Stimulated activated CD8-positive, alpha-beta memory T cell treated with anti-CD3 and anti-CD28 coated beads, Interleukin-15, amount 100 ng/mL, for 48 hours (primary cell): ENCODE measurements around the gene PRUNE2.

Experiments used
- DNase-seq, 2 donors: peaks; one replicate each; pipeline ENCODE4 v3.0.0-alpha.2; 2020; ENCODE audit warnings: low read depth in 2 of 2

The PRUNE2 gene

DNA sequence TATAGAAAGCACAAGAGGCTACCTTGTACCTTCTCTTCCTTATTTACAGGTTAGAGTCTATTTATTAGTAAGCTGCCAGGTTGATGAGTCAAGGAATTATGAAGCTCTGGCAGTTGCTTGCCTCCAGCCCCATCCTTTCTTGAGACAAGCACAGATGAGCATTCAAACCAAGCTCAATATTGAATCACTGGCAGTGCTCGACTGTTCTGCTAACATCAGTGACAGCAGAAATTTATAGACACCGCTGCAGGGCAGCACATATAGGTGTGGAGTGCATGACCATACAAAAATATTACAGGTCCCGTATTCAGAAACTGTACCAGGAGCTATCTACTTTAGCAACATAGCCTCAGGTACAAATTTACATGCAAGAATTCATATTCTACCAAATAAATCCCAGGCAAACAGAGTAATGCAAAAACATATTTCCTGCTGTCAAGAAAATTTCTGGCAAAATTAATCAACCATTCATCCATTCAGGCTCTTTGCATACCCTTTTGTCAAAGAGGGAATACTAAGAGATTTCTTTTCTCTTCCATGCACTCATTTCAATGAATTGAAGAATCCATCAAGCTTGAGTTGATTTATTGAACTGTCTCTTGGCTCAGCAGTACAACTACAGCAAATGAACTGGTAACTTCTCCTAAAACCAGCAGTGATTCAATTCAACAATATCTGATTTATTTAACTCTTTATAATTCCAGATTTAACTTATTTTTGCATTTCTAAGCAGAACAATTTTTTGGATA lies 168.6 kb downstream of the PRUNE2 start:
- no peak for DNase-seq

DNA sequence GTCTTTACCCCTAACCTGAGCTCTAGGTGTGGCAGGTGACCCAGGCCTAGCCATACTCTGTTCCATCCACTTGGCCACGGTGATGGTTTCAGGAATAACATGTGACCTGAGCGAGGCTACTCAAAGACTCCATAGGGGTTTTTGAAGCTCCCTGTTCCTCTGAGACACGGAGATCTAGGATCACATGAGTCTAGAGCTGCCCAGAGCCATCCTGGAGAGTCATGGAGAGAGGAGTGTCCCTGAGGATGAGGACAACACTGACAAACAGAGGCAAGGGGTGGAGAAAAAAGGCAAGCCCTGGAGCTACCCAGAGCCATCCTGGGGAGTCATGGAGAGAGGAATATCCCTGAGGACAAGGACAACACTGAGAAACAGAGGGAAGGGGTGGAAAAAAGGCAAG lies 171.2 kb downstream of the PRUNE2 start:
- DNase-seq = no peak

DNA sequence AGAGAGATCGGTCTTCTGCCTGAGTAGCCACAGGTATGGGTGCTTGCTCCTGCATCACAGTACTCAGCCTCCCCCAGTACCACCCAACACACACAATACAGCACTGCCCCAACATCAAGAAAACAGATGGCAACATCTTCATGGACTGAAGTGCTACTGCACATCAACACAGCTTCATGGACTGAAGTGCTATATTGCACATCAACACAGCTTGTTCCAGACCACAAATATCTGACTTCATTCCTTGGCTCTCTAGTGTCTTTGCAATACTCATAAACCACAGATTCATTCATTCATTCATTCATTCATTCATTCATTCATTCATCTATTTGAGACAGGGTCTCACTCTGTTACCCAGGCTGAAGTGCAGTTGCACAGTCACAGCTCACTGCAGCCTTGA lies 172.8 kb downstream of the PRUNE2 start:
- DNase-seq = no peak

DNA sequence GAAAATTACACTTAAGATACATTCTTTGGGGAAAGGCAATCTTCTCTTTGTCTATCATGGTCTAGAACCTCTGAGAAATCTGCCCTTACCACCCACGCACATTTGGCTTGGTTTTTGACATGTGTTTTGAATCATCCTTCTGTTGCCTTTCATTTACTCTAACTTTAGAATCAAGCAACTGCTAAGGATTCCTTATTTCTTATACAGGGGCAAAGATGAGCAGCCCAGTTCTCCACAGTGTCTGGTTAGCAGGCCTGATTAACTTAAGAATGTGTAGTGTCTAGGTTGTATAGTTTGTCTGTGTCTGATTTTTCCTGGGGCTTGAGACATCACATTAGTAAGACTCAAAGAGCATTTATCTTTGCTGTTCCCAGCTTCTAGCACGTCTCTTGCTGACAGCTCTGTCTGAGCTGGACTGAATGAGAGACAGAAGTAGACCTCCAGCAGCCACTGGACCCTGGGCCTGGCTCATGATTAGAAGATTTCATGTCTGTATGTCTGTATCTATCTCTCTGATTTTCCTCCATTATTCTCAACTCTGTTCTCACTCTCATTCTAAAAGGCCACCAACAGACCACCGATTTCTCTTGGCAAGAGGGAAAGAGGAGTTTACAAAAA lies 173.5 kb downstream of the PRUNE2 start:
- DNase-seq = no peak

DNA sequence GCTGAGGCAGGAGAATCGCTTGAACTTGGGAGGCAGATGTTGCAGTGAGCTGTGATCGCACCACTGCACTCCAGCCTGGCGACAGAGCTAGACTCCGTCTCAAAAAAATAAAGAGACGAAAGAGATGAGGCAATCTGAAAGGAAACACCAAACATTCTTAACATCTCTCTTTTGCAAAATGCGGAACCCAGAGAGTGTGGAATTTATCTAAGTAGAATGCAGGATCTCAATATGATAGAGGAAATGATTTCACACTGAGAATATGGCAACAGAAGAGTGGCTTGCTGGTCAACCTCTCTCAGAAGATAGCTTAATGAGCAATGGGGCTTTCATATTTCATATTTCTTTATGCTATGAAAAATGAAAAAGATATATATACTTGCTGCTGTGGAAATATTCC lies 175.1 kb downstream of the PRUNE2 start:
- no peak for DNase-seq

DNA sequence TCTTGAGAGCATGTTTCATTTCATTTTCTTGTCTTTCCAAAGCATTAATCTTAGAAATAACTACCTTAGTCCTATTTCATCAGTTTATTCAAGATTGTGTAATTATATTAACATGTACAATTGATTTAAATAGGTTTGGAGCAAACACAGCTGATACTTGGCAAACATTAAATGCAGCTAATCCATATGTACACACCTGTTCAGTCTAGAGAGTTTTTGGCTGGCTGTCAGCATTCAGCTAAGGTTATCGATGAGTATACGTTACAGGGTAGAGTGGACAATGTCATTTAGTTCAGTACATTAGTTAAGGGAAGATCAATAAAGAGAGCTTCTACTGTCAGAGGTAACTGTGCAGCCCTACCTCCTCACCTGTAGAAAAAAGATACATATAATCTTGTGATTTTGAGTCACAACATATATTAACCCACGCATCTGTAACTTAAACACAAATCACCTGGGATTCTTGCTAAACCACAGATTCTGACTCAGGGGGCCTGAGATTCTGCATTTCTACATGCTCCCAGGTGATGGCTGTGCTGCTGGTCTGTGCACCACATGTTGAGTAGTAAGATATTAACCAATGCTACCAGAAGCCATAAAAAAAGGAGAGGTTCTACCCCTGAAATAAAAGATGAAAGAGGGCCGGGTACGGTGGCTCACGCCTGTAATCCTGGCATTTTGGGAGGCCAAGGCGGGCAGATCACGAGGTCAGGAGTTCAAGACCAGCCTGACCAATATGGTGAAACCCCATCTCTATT lies 175.8 kb downstream of the PRUNE2 start:
- DNase-seq = no peak

DNA sequence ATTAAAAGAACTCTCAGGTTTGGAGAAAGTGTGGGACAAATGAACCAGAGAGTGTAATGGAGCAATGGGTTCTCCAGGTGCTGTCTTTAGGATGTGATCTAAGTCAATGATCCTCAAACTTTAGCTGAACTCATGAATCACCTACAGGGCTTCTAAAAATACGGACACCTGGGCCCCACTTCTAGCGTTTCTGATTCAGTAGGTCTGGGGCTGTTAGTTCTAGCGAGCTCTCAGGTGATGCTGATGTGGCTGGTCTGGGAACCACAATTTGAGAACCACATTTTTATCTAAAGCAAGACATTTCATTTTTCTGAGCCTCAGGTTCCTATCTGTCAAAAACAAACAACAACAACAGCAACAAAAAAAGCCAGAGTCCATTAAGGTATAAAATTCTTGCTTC lies 176.8 kb downstream of the PRUNE2 start:
- DNase-seq = no peak

DNA sequence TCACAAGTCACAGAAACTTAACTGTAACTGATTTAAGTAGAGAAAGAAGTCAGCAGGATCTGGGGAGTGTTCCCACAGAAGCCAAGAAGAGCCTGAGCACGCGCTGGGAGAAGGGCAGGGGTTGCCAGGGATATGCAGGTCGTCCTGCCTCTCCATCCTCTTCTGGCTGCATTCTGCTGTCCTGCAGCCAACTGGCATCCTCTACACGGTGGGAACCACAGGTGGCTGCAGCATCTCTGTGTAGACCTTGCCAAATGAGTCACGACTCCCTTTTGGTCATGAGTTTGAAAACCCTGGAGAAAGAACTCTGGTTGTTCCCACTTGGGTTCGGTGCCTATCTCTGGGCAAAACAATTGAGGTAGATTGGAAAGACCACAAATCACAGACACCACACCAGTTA lies 180.0 kb downstream of the PRUNE2 start:
- DNase-seq = no peak

DNA sequence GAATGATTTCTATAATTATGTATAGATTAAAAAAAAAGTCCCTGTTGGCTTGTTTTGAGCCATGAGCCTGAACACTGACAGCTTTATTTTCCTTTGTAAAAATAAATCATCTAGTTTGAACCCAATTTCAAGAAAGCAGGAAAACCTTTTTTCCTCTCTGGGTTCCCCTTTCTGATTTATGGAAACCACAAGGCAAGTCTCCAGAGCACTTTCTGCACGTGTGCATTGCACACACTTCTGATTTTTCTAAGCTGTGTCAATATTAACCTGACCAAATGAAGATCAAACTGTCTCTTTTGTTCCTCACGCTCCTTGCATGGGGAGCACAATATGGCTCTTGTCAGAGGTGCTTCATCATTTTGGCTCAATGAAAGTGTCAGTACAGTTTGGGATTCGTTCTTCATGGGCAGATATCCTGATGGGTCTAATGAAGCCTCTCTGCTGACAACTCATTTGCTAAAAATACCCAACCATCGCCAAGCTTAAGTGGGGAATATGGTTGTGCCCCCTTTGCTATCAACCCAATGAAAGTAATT lies 180.8 kb downstream of the PRUNE2 start:
- DNase-seq = no peak

DNA sequence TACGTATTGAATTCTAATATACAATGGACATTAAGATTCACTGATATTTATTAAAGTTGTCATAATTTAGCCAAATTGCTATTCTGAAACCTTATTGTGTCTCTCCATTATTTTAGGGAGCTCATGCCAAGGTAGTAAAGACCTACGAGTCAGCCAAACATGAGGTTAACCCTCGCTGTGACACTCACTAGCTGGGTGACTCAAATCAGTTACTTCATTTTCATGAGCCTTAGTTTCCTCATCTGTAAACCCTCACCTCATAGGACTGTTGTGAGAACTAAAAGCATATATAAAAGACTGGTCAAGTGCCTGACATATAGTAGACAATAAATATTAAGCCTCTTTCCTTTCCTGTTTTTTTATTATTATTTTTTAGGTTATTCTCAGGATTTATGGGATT lies 185.7 kb downstream of the PRUNE2 start:
- no peak for DNase-seq

DNA sequence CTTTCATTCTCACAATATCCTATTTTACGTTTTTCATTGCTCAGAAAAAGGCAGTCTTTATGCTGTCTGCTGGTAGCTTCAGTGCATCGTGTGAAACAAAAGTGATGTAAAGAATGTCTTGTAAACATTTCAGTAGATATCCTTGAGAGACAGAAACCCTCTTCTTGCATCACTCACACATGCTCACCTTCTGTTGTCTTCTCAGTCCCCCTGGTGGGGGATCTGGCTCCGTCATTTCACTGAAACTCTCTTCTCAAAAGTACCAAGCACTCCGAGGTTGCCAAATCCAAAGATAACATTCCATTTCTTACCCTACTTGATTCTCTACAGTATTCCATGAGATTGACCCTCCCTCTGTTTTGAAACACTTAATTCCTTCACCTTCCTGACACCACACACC lies 187.7 kb downstream of the PRUNE2 start:
- no peak for DNase-seq

DNA sequence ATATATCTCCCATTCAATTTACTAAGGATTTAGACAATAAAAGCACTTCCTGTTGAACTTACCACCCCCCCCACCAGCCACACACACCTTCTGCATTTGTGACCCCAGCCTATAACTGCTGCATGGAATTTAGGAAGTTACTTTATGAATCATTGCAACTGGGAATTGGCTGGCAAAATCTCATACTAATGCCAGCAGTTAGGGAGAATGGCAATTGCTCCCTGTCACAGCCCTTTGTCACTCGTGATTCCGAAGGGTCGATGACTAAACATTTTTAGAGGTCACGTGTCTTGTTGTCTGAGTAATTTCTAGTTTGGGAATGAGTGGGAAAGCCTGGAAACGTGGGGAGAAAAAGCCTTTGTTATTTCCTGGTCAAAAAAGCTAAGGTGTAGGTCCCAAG lies 188.3 kb downstream of the PRUNE2 start:
- no peak for DNase-seq

DNA sequence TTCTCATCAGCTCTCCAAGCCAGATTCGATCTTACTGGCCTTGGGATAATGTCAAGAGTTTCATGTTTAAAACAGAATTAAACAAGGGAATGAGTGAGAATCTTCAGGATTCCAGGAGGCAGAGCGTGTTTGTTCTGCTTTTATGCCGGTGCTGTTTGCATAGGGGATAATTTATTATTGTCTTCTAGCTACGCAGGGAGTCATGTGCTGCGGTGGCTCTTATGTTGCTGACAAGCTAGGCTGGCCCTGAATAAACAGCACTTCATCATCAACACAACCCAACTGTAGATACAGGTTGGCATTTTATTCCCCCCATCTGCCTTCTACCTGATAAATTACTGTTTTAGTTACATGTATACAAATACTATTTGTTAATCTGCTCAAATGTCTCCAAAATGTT lies 188.7 kb downstream of the PRUNE2 start:
- DNase-seq = no peak

DNA sequence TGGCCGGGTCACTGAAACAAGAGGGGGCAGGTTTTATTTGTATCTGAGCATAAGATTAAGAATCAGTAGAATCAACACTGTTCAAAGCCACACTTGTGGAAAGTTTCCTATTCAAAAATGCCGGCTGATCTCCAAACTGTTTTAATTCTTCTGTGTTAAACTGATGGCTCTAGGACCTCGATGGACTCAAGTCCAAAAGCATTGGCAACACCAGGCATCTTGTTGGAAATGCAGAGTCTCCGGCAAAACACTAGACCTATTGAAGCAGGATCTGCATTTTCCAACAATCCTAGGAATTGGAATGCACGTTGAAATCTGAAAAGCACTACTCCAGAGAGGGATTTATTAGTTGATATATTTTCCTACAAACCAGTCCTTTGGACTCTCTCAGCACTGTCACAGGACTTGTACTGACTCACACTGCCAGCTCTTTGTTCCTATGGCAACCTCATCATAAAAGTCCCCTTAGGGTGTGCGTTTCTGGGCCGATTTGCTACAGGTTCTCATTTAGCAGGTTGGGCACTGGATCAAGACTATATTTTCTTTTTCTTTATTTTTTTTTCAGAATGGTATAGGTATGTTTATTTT lies 189.7 kb downstream of the PRUNE2 start:
- DNase-seq = no peak

DNA sequence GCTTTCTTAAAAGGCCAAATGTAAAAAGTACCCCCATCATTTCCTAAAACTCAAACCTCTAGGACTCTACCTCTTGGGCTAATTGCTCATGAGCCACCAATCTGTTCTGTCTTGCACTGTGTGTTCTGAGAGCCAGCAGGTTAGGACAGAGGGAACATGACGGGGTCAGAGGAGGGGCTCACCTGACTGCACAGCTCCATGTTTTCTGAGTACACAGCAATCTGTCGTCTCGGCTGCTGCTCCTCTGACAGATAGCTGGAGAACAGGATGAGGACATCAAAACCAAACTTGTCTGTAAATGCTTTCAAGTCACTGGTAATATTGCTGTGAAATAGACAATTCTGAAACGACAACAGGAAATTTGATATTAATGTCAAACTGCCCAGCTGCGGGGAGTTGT lies 192.5 kb downstream of the PRUNE2 start:
- no peak for DNase-seq

DNA sequence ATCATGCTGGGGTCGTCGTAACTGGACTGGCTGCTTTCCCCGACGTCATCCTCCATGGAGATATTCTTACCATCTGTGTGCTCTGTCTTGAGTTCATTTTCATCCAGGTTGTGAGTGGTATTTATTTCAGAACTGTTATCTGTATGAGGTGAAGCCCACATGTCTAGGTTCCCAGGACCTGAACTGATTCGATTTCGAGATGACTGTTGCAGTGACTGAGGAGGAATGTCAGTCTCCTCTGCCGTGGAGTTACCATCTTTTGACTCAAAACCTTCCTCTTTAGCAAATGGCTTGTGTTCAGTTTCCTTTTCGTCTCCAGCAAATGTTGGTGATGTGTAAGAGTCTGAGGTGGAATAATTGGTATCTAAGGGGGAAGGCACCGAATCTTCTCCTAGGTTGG lies 196.9 kb downstream of the PRUNE2 start:
- no peak for DNase-seq

DNA sequence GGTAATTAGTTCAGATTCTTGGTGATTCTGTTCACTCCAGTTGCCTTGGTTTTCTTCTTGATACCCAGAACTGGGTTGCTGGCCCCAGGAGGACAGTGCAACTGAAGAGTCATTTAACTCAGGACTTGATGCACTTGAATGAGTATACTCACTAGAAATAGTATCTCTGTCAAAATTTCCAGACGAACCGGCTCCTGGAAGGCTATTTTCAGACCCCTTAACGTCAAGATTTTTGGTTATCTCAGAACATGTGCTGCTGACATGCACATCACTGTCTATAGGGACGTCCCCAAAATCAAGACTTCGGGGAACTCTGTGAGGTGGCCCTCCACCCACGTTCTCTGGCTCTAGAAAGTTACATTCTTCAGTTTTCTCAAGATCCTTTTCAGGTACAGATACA lies 198.4 kb downstream of the PRUNE2 start:
- no peak for DNase-seq

DNA sequence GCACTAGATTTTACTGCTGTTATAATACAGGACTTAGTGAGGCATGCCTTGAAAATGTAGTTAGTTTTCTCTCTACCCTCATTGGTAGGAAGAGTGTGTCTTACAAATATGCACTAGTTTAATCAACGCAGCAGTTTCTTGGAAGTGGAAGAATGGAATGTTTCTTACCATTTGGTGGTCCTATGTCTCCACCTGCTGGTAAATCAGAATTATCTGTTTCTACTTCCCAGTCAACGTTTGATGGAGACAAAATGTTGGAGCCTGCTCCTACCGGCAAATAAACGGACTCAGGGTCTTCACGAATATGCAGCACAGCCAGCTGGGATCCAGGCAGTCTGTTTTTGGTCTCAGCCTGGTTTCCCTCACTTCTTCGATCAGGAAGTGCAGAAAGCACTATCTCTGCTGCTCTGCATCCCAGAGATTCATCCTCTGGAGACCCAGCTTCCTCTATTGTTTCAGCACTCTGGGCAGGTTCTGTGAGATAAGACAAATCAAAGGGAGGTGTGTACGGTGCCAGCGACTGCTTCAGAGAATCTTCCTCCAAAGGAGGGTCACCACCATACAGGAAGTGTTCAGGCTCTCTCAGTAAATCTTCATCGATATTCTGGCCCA lies 201.2 kb downstream of the PRUNE2 start:
- DNase-seq = no peak

DNA sequence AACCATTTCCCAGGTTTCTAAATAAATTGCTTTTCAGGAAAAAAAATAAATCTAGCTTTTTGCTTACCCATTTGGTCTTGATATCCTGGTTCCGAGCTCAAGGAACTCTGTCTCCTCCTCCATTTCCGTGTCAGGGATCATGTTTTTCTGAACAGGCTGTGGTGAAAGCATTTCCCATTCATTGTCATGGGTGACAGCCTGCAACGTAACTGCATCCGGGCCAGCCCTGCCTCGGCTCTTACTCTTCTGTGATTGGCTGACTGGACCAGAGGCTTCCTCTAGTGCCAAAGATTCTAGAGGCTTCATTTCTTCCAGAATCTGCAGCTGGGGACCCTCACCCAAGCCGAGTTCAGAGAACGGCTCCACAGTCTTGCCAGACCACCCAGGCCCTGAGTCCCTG lies 202.6 kb downstream of the PRUNE2 start:
- DNase-seq = no peak

DNA sequence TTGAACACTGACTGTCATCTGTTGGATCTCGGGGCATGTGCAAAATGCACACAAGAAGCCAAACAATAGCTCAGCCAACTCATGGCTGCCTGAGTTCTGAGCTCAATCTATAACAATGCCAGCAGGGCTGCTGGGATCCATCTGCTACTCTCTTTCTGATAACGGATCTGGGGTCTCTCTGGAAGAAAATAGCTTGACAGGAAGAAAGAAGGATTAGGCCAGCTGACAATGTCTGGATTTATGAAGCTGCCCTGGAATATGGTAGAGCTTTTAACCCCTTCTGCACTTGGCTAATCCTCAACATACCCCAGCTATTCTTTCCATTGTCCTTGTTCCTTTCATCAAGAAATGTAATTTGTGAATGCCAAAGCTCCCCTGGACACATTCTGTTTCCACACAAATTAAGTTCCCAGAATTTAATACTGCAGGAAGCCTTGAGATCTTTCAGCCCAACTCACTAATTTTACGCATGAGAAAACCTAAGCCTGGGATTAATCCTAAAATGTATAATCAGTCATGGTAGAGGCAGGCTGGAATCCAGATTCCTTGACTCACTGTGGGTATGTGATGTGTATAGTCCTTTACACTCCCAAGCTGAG lies 204.4 kb downstream of the PRUNE2 start:
- DNase-seq = no peak

DNA sequence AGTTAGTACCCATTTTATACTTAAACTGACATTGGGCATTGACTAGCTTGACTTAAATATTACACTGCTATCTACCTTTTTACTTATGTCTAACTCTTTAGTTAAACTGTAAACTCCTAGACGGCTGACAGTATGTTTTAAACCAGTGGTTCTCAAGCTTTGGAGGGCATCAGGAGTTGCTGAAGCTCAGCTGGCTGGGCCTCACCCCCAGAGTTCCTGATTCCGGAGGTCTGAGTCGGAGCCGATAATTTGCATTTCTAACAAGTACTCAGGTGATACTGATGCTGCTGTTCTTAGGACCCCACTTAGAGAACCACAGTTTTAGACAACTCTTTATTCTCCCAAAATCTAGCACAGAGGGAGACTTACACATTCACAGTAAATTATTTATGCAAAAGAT lies 205.0 kb downstream of the PRUNE2 start:
- DNase-seq = no peak

DNA sequence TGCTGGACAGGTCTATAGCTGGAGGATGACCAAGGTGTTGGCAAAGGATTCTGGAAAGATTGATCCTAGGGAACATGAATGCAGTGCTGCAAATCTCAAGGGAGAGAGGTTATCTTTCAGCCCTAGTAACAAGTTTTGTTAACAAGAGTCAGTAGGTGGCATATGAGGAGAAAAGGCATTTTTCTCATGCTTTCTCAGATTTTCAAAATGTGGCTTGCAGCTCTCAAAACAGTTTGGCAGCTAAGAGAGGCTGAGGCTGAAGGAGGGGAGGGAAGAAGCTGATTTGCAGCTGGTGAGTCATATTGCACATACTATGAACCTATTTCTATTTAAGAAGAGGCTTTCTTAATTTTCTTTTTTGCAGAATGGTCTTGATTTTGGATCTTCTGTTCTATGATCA lies 205.9 kb downstream of the PRUNE2 start:
- no peak for DNase-seq
